ENCODE data around the gene MIPEP.

GRCh38 chr13:23844132-23844531 is 45.1 kb downstream of the MIPEP start:
- TF ChIP-seq ZNF780A (CRISPR knock-in tag; IDR thresholded peaks at IDR 0.05) (no peak), CTCFL (IDR thresholded peaks at IDR 0.05; ENCODE audit: borderline replicate concordance, insufficient read depth, low read depth, low read length, poor library complexity, severe bottlenecking) (no peak), PTBP1 (IDR thresholded peaks at IDR 0.05; ENCODE audit: low read depth, low read length) (no peak), FOXA3 (CRISPR knock-in tag; conservative IDR thresholded peaks at IDR 0.05 in 1 of 2, IDR thresholded peaks at IDR 0.05 in 1 of 2) (no peak), E2F8 (IDR thresholded peaks at IDR 0.05; ENCODE audit: low read depth, partially characterized antibody) (no peak), RCOR1 (IDR thresholded peaks at IDR 0.05; ENCODE audit: borderline replicate concordance in 1 of 2, low read depth in 2 of 2, low read length in 2 of 2) (no peak), CTCF (IDR thresholded peaks at IDR 0.05 in 2 of 3, conservative IDR thresholded peaks at IDR 0.05 in 1 of 3; ENCODE audit: insufficient read depth in 2 of 3, low read depth in 1 of 3, low read length in 3 of 3) (no peak), BCLAF1 (IDR thresholded peaks at IDR 0.05; ENCODE audit: borderline replicate concordance in 1 of 2, control insufficient read depth in 1 of 2, low read depth in 2 of 2, low read length in 1 of 2) (no peak), E2F6 (IDR thresholded peaks at IDR 0.05; ENCODE audit: borderline replicate concordance in 1 of 2, extremely low read depth in 1 of 2, insufficient read depth in 1 of 2, insufficient read length in 1 of 2, low read depth in 1 of 2, low read length in 1 of 2, poor library complexity in 1 of 2, severe bottlenecking in 1 of 2) (no peak), TEAD2 (tag; IDR thresholded peaks at IDR 0.05) (no peak), PATZ1 (CRISPR knock-in tag; IDR thresholded peaks at IDR 0.05; ENCODE audit: borderline replicate concordance) (no peak)

Measured in K562 (cell line).